ENCODE data around the gene DOCK8.

Gene DOCK8

DNA sequence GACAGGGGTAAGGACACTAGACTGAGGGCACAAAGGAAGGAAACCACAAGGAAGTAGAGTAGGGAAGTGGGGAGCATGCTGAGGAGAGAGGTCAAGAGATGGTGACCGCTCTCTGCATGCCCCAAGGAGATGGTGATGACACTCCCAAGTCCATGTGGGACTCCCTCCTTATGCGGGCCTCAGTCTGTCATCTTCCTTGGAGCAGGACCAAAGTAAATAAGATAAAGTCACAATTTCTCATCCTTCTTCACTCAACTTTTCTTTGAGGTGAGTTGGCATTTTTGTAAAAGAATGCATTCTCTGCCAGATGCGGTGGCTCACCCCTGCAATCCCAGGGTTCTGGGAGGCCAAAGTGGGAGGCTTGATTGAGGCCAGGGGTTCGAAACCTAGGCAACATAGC is 256.7 kb downstream of the DOCK8 start:
- FAIRE-seq: no peak
- no peak for DNase-seq (ENCODE audit: extremely low spot score, insufficient read length, low read depth)

DNA sequence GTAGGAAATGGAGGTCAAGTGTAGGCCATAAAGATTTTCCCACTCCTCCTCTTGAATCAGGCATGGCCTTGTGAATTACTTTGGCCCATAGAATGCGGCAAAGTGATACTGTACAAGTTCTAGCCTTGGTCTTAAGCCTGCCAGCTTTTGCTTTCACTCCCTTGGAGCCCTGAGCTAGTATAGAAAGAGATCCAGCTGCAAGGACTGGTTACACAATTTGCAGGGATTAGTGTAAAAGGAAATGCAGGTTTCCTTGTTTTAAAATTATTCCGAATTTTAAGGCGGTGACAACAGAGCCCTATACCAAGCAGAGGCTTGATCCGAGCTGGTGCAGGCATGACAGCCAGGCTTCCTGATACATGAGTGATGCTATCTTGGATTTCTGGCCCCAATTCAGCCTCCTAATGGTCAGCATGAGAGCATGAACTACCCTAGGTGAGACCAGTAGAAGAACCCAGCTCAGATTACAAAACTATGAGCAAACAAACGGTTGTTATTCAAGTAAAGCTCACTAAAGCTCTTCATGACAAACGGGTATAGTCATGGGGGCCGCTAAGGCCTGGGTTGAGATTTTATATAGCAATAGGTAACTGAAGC is 257.9 kb downstream of the DOCK8 start:
- DNase-seq (ENCODE audit: extremely low spot score, insufficient read length, low read depth) (no peak), FAIRE-seq (no peak)

DNA sequence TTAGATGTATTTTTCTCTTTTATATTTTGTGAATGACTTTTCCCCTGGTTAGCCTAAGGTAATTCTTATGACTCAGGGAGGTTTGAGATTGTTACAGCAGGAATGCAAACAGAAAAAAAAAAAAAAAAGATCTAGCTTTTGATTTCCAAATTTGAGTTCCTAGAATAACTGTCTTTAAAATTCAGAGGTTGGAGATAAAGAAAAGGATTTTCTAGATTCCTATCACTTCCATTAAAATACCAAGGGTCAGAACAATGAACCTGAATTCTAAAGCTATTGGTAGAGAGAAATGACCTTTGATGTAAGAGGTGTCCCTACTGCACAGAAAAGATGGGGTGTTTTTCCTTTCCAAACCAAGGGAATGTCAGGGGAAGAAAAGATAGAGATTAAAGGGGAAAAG is 262.5 kb downstream of the DOCK8 start:
- FAIRE-seq (no peak), DNase-seq (ENCODE audit: extremely low spot score, insufficient read length, low read depth) (no peak)

DNA sequence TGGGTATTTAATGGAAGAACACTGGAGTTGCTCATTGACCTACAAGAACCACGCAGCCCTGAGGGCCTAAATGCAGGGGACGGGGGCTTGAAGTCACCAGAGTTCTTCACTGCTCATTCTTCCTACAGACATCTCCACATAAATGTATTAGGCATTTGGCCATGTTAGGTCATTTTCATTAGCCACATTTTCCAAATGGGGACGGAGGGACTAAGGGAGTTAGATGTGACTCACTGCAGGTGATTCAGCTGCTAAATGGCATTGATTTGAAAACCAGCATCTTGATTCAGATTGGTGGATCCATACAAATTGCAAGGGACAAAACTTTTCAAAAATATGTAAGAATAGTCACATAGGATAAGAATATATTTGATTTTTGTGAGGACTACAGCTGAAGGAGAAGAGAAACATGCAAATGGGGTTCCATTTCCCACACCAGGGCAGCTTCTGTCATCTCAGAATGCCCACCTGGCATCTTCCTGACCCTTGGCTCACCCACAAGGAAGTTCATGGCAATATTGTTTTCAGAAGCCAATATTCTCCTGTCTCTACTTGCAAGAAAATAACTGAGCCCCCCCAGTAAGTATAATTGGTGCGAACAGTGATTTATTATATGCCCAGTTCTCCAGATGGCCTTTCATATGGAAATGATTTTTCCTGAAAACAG is 264.8 kb downstream of the DOCK8 start:
- FAIRE-seq: no peak
- DNase-seq (ENCODE audit: extremely low spot score, insufficient read length, low read depth): no peak

DNA sequence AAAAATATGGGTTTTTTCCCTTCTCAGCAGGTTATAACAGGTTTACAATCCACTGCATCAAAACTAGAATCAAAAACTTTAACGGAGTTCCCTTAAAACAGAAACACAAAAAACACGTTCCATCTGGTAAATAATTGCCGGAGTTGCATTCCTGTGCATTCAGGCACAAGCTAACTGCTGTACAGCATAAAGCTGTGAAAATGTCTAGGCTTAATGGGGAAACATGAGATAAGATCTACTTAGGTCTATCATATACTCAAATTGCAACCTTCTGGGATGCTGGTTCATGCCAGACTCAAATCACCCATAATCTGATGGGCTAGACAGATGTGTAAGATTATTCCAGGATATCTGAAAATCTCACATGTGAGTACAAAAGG is 265.3 kb downstream of the DOCK8 start:
- FAIRE-seq (no peak), DNase-seq (ENCODE audit: extremely low spot score, insufficient read length, low read depth) (no peak)

DNA sequence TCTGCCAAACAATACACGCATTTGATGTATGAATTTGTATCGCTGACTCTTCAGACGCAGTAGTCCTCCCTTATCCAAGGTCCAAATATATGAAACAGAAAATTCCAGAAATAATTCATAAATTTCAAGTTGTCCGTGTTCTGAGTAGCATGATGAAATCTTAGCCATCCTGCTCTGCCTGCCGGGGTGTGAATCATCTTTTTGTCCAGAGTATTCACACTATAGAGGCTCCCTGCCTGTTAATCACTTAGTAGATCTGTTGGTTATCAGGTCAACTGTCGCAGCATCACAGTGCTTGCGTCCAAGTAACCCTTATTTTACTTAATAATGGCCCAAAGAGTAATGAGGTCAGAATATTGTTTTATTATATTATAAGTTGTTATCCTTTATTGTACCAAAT is 268.1 kb downstream of the DOCK8 start:
- no peak for FAIRE-seq
- no peak for DNase-seq (ENCODE audit: extremely low spot score, insufficient read length, low read depth)

DNA sequence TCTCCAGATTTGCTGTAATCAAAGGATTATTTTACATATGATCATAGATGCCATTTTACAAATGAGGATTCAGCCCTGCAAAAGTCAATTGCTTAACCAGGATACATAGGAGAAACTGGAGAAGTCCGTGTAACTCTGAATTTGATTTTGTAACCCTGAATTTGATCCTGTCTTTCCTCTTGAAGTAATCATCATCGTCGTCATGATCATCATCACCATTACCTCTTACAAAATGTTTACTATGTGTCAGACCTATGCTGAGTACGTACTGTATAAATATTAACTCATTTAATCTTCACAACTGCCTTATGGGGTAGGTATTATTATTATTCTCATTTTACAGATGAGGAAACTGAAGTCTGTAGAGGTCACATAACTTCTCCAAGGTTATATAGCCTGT is 271.5 kb downstream of the DOCK8 start:
- no peak for FAIRE-seq
- no peak for DNase-seq (ENCODE audit: extremely low spot score, insufficient read length, low read depth)

DNA sequence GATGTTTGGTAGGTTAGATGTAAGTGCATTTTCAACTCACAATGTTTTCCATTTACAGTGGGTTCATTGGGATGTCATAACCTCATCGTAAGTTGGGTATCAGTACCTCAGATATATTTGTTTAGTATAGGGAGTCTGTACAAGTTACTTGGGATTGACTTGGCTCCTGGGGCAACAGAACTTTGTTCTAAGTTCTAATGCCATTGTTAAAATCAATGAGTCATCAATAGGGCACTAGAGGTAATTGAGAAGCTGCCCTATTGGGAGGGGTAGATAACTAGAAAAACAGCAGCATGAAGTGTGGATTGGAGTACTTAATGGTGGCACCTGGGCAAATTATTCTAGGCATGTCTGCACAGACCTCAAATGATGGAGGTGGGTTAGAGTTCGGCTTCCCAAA is 272.8 kb downstream of the DOCK8 start:
- no peak for DNase-seq (ENCODE audit: extremely low spot score, insufficient read length, low read depth)
- no peak for FAIRE-seq

DNA sequence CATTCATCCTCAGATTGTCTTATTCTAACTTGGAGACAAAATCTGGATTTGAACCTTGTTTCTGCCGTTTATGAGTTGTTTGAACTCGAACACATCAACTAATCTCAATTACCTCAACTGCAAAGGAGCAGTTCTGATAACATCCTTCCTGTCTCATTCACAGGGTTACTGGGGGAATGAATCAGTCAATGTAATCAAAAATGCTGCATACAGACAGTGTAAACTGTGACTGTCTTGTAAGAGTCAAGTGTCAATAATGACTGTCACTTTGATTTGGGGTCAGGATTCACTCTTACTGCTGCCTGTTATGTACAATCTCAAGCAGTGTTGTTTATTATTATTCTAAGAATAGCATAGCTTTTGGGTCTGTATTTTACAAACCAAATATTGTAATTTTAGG is 273.8 kb downstream of the DOCK8 start:
- DNase-seq (ENCODE audit: extremely low spot score, insufficient read length, low read depth) (no peak), FAIRE-seq (no peak)

DNA sequence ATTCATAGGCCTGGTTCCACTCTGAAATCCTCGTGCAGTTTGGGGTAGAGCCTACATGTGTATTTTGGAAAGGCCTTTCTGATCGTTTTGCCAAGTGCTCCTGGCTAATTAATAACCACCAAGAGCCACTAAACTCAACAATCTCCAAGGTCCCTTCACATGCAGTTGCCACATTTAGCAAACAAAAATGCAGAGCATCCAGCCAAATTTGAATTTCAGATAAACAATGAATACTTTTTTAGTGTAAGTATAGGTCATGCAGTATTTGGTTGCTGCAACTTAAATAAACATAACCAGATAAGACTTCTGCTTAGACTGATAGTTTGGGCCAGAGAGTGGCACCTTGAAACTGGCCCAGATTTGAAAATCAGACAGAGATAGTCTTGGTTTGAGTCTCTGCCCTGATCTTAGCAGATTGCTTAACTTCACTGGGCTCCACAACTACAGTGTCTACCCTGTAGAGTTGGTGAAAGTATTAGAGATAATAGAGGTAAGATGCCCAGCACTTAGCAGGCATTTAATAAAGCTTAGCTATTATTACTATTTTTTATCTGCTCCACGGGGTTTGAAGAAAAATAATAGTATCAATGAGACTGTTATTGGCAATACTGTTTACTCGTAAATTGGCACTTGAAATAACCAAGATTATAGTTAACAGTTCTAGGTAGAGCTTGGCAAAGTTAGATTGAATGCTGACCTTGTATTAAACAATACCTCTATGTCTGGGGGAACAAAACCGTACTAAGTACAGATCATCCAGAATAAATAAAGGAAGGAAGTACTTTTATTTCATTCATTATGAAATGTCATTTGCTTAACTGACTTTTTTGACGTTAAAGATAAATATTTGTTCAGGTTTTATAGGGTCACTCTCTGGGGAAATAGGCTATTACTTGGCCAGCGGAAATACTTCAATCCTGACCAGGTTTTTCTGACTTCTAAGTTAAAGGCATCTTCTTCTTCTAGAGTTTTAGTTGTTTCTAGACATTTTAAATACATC is 274.8 kb downstream of the DOCK8 start:
- peak; percentile 18 for FAIRE-seq
- DNase-seq (ENCODE audit: extremely low spot score, insufficient read length, low read depth): no peak

DNA sequence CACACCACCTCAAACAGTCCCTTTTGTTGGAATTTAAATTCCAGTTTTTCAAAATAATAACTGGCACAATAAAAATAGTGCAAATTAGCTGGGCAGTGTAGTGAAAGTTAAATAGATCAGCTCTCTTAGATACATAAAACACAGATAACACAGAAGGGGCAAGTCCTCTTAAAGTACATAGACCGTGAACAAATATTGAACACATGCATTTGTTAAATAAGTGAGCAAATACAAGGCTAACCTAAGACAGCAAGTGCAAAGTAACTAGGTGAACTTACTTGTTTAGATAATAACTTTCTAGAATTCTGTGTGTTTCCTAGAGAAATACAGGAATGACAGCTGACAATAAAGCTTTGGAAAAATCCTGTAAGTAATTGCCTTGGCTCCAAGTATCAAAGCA is 280.1 kb downstream of the DOCK8 start:
- FAIRE-seq: no peak
- no peak for DNase-seq (ENCODE audit: extremely low spot score, insufficient read length, low read depth)

DNA sequence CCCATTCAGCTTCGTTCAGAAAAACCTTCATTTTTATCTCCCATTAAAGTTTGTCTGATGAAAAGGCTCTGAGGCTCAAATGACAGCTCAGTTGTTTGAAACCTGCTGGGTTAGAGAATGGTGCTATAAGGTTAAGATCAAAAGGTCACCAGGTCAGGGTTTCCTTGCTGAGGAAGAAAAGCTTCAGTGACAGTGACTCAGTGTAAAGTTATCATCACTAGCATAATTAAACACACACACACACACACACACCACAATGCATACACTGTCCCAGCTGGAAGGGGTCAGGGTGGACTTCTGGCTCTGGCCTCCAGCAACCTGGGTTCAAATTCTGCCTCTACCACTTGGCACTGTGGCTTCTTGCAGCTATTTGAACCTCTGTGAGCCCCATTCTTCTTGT is 281.1 kb downstream of the DOCK8 start:
- FAIRE-seq (no peak), DNase-seq (ENCODE audit: extremely low spot score, insufficient read length, low read depth) (no peak)

DNA sequence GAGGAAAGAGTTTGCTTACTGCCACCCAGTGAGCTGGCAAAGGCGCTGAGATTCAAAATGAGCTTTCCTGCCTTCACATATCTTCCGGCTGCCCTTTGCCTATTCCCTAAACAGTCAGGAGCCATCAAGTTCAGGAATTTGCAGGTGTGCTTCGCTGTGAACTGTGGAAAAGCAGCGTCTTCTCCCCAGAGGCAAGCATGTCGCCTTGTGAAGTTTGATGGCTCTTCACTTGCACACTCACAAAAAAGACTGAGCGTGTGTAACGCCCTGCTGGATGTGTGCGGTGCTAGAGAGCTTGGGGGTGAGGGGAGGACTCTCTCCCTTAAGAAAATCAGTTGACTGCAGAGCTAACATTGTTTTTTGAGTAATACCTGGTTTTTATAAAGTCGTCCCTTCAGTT is 288.7 kb downstream of the DOCK8 start:
- no peak for FAIRE-seq

DNA sequence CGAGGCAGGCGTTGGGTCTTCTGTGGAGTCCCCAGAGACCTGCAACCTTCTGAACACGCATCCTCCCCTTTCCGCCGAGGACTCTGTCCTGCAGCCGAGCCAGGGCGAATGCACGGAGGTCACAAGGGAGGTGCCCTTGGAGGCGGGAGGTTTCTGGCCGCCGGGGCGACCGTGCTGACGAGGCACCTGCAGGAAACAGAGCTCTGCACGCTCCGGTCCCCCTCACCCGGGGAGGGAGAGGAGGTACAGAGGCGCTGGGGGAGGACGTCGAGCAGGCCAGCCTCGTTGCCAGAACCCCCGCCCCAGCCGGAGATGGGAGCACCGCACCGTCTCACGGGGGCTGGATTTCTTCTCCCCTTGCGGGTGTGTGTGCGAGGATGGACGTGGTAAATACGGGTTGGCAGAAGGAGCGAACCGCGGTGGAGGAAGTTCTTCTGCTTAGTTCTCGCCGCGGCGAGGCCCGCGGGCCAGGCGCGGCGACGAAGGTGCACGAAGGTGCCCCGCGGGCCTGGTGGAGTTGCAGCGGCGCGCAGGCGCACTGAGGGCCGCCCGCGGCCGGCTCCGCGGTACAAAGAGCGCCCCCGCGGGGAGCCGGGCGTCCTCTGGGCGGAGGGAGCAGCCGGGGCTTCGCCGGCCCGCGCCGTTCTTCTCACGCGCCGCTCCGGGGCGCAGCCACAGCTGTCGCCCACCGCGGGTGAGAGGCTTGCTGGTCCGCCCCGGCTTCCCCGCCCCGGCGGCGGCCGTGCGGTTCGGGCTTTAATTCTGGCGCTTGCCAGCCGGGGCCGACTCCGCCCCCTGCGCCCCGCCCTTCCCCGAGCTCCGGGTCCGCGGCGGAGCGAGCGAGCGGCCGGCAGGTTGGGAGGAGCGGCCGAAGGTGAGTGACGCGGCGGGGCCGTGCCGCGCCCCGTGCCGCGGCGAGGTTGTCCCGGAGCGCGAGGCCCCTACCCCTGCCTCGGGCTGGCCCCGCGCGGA is 289.5 kb downstream of the DOCK8 start, which contains the start of gene KANK1:
TSS of gene KANK1 (plus strand) at position 815 of the 972 bp plus-strand sequence.
- DNase-seq (ENCODE audit: extremely low spot score, insufficient read length, low read depth): peak; percentile 72

More for the DNA sequence above, 288.7 kb downstream of the DOCK8 start:
- no peak for DNase-seq (ENCODE audit: extremely low spot score, insufficient read length, low read depth)

DNA sequence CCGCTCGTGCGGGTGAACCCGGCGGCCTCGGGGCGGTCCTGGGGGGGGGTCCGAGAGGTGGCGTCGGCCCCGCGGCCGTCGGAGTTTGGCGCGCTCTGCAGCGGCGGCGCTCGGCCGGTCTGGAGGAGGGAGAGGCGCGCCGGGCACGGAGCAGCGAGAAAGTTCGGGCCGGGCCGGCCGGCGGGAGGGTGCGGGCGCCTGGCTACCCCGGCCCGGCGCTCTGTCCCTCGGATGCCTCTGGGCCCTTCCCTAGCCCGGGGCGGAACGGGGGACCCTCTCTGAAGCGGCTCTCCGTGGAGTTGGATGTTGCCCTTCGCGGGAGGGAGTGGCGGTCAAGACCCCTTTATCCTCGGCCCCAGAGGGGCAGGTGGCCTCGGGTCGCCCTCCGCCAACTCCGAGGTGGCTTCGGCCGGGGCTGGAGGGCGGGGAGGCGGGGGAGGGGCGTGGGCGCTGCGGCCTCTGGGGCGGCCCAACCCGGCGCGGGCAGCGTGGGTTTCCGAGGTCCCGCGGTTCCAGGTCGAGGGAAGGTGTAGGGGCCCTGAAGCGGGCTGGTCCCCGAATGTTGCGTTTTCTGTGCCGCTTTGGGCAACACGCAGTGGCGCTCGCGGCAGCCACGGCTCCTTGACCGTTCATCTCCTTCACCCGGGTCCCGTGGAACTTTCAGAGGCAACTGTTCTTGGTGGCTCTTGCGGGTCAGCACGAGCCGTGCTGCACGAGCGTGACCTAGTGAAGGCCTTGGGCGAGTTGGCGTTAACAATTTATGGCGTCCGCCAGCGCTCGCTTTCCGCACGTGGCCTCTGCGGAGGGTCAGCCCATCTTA is 290.5 kb downstream of the DOCK8 start:
- FAIRE-seq (no peak), DNase-seq (ENCODE audit: extremely low spot score, insufficient read length, low read depth) (no peak)

More for the DNA sequence above, 289.5 kb downstream of the DOCK8 start, which contains the start of gene KANK1:
- FAIRE-seq: peak; percentile 49

DNA sequence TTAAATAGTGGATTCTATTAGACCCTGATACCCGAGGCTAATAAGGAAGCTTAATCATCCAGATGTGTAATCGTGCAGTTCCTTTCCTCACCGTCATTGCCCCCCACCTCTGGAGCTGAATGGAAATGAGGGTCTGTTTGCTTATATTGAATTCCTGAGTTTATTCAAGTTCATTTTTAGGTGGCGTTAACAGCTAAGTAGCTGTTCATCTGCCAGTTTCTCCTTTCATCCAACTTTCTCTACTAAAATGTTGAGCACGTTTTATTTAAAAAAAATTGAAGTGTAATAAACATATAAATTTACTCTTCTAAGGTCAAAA is 291.0 kb downstream of the DOCK8 start:
- no peak for FAIRE-seq
- DNase-seq (ENCODE audit: extremely low spot score, insufficient read length, low read depth): no peak

DNA sequence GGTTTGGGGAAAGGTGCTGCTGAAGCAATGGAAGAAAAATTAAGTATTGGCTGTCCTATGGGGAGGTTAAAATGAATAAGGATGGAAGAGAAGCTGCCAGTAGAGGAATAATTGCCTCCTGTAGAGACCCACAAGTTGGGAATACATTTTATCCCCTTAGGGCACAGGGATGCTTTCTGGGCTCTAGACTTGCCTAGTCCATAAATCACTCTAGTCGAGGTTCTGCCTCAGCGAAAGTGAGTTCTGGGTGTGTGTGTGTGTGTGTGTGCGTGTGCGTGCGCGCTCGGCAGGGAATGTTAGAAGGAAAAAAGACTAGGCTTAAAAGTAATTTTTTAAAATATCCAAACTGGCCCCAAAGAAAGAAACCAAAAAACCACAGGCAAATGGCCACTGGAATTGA is 291.6 kb downstream of the DOCK8 start:
- FAIRE-seq (no peak), DNase-seq (ENCODE audit: extremely low spot score, insufficient read length, low read depth) (no peak)

DNA sequence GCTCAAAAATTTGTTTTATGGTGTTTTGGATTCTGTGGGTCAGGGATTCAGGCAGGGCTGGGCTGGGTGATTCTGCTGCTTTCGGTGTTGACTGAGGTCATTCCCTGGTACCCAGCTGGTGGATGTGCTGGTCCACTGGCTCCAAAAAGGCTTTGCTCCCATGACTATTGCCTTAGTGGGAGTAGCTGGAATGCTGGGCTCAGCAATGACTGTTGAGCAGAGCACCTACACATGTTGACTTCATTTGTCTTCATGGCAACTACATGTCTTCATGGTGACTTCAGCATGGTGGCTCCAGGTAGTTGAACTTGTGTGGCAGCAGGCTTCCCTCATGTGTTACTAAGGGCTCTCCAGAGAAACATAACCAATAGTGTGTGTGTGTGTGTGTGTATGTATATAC is 297.2 kb downstream of the DOCK8 start:
- FAIRE-seq (no peak), DNase-seq (ENCODE audit: extremely low spot score, insufficient read length, low read depth) (no peak)
